Cerebellar cortex (tissue), 1 donor: ENCODE results near the gene SHMT1.
"Not testable (repeated sequence)": the region's sequence is repeated elsewhere in the genome, so short reads cannot be mapped to it uniquely, and the experiment has no call there.

ENCODE experiments used
- DNase-seq: peaks from one replicate; pipeline ENCODE4 v3.0.0-alpha.2; 2015; ENCODE audit warnings: low spot score

Gene SHMT1

GRCh38 chr17:18363101-18364049, at the start of gene SHMT1:
SHMT1 (minus strand) TSS chr17:18363550; CDS start chr17:18355981, 7,569 bp downstream.
- DNase-seq: peak; percentile 96

GRCh38 chr17:18412001-18412538, 48.7 kb upstream of the SHMT1 start:
- DNase-seq: not testable (repeated sequence)

- peak; percentile 36 for DNase-seq
Measured at GRCh38 chr17:18411377-18411864, 48.1 kb upstream of the SHMT1 start.

GRCh38 chr17:18410736-18411135, 47.4 kb upstream of the SHMT1 start:
- peak; percentile 51 for DNase-seq

- peak; percentile 49 for DNase-seq
Measured at GRCh38 chr17:18409321-18409720, 46.0 kb upstream of the SHMT1 start.

GRCh38 chr17:18408906-18409305, 45.6 kb upstream of the SHMT1 start:
- DNase-seq: peak; percentile 60

GRCh38 chr17:18403604-18404003, 40.3 kb upstream of the SHMT1 start:
- DNase-seq: not testable (repeated sequence)

- DNase-seq: not testable (repeated sequence)
Measured at GRCh38 chr17:18403166-18403565, 39.8 kb upstream of the SHMT1 start.

GRCh38 chr17:18401872-18402590, 38.7 kb upstream of the SHMT1 start:
- DNase-seq: not testable (repeated sequence)

- DNase-seq: not testable (repeated sequence)
Measured at GRCh38 chr17:18388728-18389127, 25.4 kb upstream of the SHMT1 start.

GRCh38 chr17:18388266-18388665, 24.9 kb upstream of the SHMT1 start:
- DNase-seq: not testable (repeated sequence)

- DNase-seq: not testable (repeated sequence)
Measured at GRCh38 chr17:18387583-18387982, 24.2 kb upstream of the SHMT1 start.

- DNase-seq: not testable (repeated sequence)
Measured at GRCh38 chr17:18384271-18384670, 20.9 kb upstream of the SHMT1 start.

GRCh38 chr17:18383079-18383481, 19.7 kb upstream of the SHMT1 start:
- not testable (repeated sequence) for DNase-seq

GRCh38 chr17:18382441-18383078, 19.2 kb upstream of the SHMT1 start:
- DNase-seq: no peak

- DNase-seq: no peak
Measured at GRCh38 chr17:18381953-18382245, 18.5 kb upstream of the SHMT1 start.

GRCh38 chr17:18381158-18381952, 18.0 kb upstream of the SHMT1 start:
- no peak for DNase-seq

GRCh38 chr17:18380471-18381157, 17.3 kb upstream of the SHMT1 start:
- DNase-seq: no peak

GRCh38 chr17:18379246-18380146, 16.1 kb upstream of the SHMT1 start:
- no peak for DNase-seq

GRCh38 chr17:18378614-18379013, 15.3 kb upstream of the SHMT1 start:
- DNase-seq: not testable (repeated sequence)
